SH-SY5Y (cell line): Measurements from ENCODE around the gene TPST2.

Experiments
- GATA2 ChIP-seq: IDR thresholded peaks from 2 replicates; pipeline ENCODE4 v1.6.1; 2011; ENCODE audit warnings: mild to moderate bottlenecking, low read depth, low read length
- GATA3 ChIP-seq: IDR thresholded peaks from 2 replicates; pipeline ENCODE4 v1.6.1; 2011; ENCODE audit warnings: low read depth, mild to moderate bottlenecking, low read length, moderate library complexity

- no peak for TF ChIP-seq GATA3
- no peak for TF ChIP-seq GATA2
Observed at GRCh38 chr22:26514419-26515161, 75.3 kb downstream of the TPST2 start.
